GM23338 (cell line): ENCODE results near the gene TATDN3. TPM values are rescaled to one million over a fixed set of nuclear protein-coding genes. Genes with fewer than 3 reads are reported as not detected.

Experiments used
- ATAC-seq: fragments of 200-7000 bp; cut with Tn5 transposase; 3 replicates; pipeline ENCODE4 v1.9.1; 2020
- DNase-seq: peaks from one replicate; pipeline ENCODE4 v3.0.0-alpha.2; 2015; ENCODE audit warnings: low spot score
- H2AFZ ChIP-seq: fragments of 200-600 bp; sonication (generic); 2 replicates; pipeline ENCODE4 v1.8.0; 2016; ENCODE audit warnings: antibody characterized with exemption, mild to moderate bottlenecking, moderate library complexity
- H3F3A ChIP-seq: fragments of 200-600 bp; sonication (generic); replicated peaks from 2 replicates; pipeline ENCODE4 v1.8.0; 2017; ENCODE audit warnings: antibody characterized with exemption, mixed run types, low read depth
- H3K27ac ChIP-seq: fragments of 200-600 bp; sonication (generic); 2 replicates; pipeline ENCODE4 v1.6.1; 2016; ENCODE audit warnings: low read depth
- H3K27me3 ChIP-seq: fragments of 200-600 bp; sonication (generic); 2 replicates; pipeline ENCODE4 v1.8.0; 2016; ENCODE audit warnings: mild to moderate bottlenecking, mixed run types, moderate library complexity; ENCODE audit not compliant: insufficient read depth
- H3K36me3 ChIP-seq: fragments of 200-600 bp; sonication (generic); 2 replicates; pipeline ENCODE4 v1.8.0; 2016; ENCODE audit warnings: mild to moderate bottlenecking; ENCODE audit not compliant: insufficient read depth
- H3K4me1 ChIP-seq: fragments of 200-600 bp; sonication (generic); 2 replicates; pipeline ENCODE4 v1.8.0; 2016; ENCODE audit warnings: mild to moderate bottlenecking, moderate library complexity; ENCODE audit not compliant: insufficient read depth
- H3K4me2 ChIP-seq: fragments of 200-600 bp; sonication (generic); 2 replicates; pipeline ENCODE4 v1.7.1; 2017; ENCODE audit warnings: mixed run types
- H3K4me3 ChIP-seq: fragments of 200-600 bp; sonication (generic); 2 replicates; pipeline ENCODE4 v1.6.1; 2016; ENCODE audit warnings: mixed run types
- H3K79me2 ChIP-seq: fragments of 200-600 bp; sonication (generic); replicated peaks from 2 replicates; pipeline ENCODE4 v1.8.0; 2017; ENCODE audit warnings: mild to moderate bottlenecking; ENCODE audit not compliant: insufficient read depth
- H3K9me2 ChIP-seq: fragments of 200-600 bp; sonication (generic); 2 replicates; pipeline ENCODE4 v1.8.0; 2017; ENCODE audit not compliant: insufficient read depth
- H4K20me1 ChIP-seq: fragments of 200-600 bp; sonication (generic); replicated peaks from 2 replicates; pipeline ENCODE4 v1.8.0; 2017; ENCODE audit warnings: mild to moderate bottlenecking; ENCODE audit not compliant: insufficient read depth
- H3K27ac Mint-ChIP-seq: 2 replicates; pipeline ENCODE4 v1.8.0; 2020; ENCODE audit warnings: inconsistent platforms, mild to moderate bottlenecking, moderate library complexity, mixed read lengths
- H3K27me3 Mint-ChIP-seq: 3 replicates; pipeline ENCODE4 v1.8.0; 2022; ENCODE audit warnings: low read depth, mild to moderate bottlenecking, moderate library complexity, mixed read lengths, inconsistent platforms; ENCODE audit not compliant: insufficient read depth, poor library complexity
- H3K36me3 Mint-ChIP-seq: 3 replicates; pipeline ENCODE4 v1.8.0; 2021; ENCODE audit warnings: low read depth, mild to moderate bottlenecking, inconsistent platforms, moderate library complexity, mixed read lengths
- H3K4me1 Mint-ChIP-seq: 3 replicates; pipeline ENCODE4 v1.8.0; 2020; ENCODE audit warnings: mild to moderate bottlenecking, inconsistent platforms, mixed read lengths
- H3K4me3 Mint-ChIP-seq: 3 replicates; pipeline ENCODE4 v1.8.0; 2021; ENCODE audit warnings: moderate library complexity, mild to moderate bottlenecking, inconsistent platforms, mixed read lengths
- H3K9me3 Mint-ChIP-seq: 3 replicates; pipeline ENCODE4 v1.8.0; 2020; ENCODE audit warnings: moderate library complexity, mild to moderate bottlenecking, inconsistent platforms, mixed read lengths
- CTCF ChIP-seq, 2 experiments: fragments of 200-600 bp in 1 of 2; sonication (generic) in 1 of 2; conservative IDR thresholded peaks; 2 replicates each; pipeline versions ENCODE4 v1.5.1 to v1.6.1; 2016 to 2017; ENCODE audit warnings: antibody characterized with exemption in 2 of 2, low read depth in 2 of 2, mild to moderate bottlenecking in 2 of 2, moderate library complexity in 1 of 2
- ZNF462 ChIP-seq: fragments of 250-450 bp; sonication (Bioruptor Pico); IDR thresholded peaks from 2 replicates; pipeline ENCODE4 v1.5.0; 2020; ENCODE audit warnings: mild to moderate bottlenecking, moderate library complexity
- polyA plus RNA-seq: library from polyadenylated mRNA; unstranded; fragments of >200 nt; fragmentation: Nextera tagmentation; extraction: Ambion mirVana; gene quantifications from 2 replicates; pipeline ENCODE4 v1.2.1, GENCODE V29; 2016
- total RNA-seq: library from RNA; depleted of rRNA; stranded (reverse); fragments of >200 nt; shearing (Covaris generic); gene quantifications from 2 replicates; pipeline ENCODE4 v1.2.3, GENCODE V29; 2014

TATDN3 gene
- total and polyA plus RNA-seq, 2 experiments from 2014 or later, result 10.9 to 24.2 TPM

- Histone ChIP-seq H3K4me3 (no peak overlapping the region), H3K36me3 (no peaks in the 10 kb centered on the region; the same call in 1 of the 2 replicates), H3F3A (no peaks in the 10 kb centered on the region), H4K20me1 (peaks cover 22% of the 10 kb centered on the region; the same call in 1 of the 2 replicates), H3K79me2 (peaks cover 88% of the 10 kb centered on the region), H3K27ac (no peak overlapping the region), H3K27me3 (no peaks in the 10 kb centered on the region), H2AFZ (no peak overlapping the region), H3K9me2 (no peaks in the 10 kb centered on the region), H3K4me2 (no peak overlapping the region), H3K4me1 (no peaks in the 10 kb centered on the region)
- DNase-seq (peak; percentile 90), ATAC-seq (peak; percentile 100)
- Mint-ChIP-seq H3K27me3 (no peaks in the 10 kb centered on the region), H3K4me3 (no peak overlapping the region), H3K27ac (no peak overlapping the region), H3K9me3 (no peaks in the 10 kb centered on the region), H3K4me1 (peaks cover 11% of the 10 kb centered on the region), H3K36me3 (peaks cover 9% of the 10 kb centered on the region; the same call in 2 of the 3 replicates)
- TF ChIP-seq ZNF462 (CRISPR knock-in tag) (no peak), CTCF (conservative IDR thresholded peaks at IDR 0.05; ENCODE audit: low read depth in 2 of 2) (peak; percentile 78 to 97)
These were observed 31.4 kb upstream of the TATDN3 start for GRCh38 chr1:212760126-212760823.
